NCI-H524 treated with DMSO at 0.1 percent for 48 hours (cell line): ENCODE measurements around the gene NOD1.

Experiments
- DNase-seq: peaks from one replicate; lab custom pipeline; 2025; lab: John Stamatoyannopoulos, UW

The NOD1 gene

GRCh38 chr7:30448461-30449189 is 30.0 kb downstream of the NOD1 start:
- DNase-seq, result no peak

GRCh38 chr7:30447466-30447865 is 31.1 kb downstream of the NOD1 start:
- no peak for DNase-seq

- no peak for DNase-seq
Measured at GRCh38 chr7:30446266-30446665, 32.3 kb downstream of the NOD1 start.

GRCh38 chr7:30445770-30446169 is 32.8 kb downstream of the NOD1 start:
- DNase-seq, result peak; percentile 22

- no peak for DNase-seq
Measured at GRCh38 chr7:30437823-30438574, 40.6 kb downstream of the NOD1 start.

- no peak for DNase-seq
Measured at GRCh38 chr7:30436518-30436917, 42.1 kb downstream of the NOD1 start.

- DNase-seq, result no peak
Measured at GRCh38 chr7:30436046-30436445, 42.5 kb downstream of the NOD1 start.

GRCh38 chr7:30434140-30434799 is 44.3 kb downstream of the NOD1 start:
- DNase-seq, result no peak

- DNase-seq, result no peak
Measured at GRCh38 chr7:30433506-30433905, 45.1 kb downstream of the NOD1 start.

GRCh38 chr7:30433082-30433481 is 45.5 kb downstream of the NOD1 start:
- DNase-seq, result no peak

GRCh38 chr7:30430777-30431176 is 47.8 kb downstream of the NOD1 start:
- DNase-seq, result no peak

- DNase-seq, result no peak
Measured at GRCh38 chr7:30430276-30430675, 48.3 kb downstream of the NOD1 start.

GRCh38 chr7:30429156-30429530 is 49.4 kb downstream of the NOD1 start:
- no peak for DNase-seq

- no peak for DNase-seq
Measured at GRCh38 chr7:30428246-30429155, 50.1 kb downstream of the NOD1 start.

- no peak for DNase-seq
Measured at GRCh38 chr7:30427296-30428070, 51.1 kb downstream of the NOD1 start.

GRCh38 chr7:30424506-30424905 is 54.1 kb downstream of the NOD1 start:
- no peak for DNase-seq

- no peak for DNase-seq
Measured at GRCh38 chr7:30423788-30424505, 54.6 kb downstream of the NOD1 start.

- no peak for DNase-seq
Measured at GRCh38 chr7:30422922-30423321, 55.7 kb downstream of the NOD1 start.

GRCh38 chr7:30421647-30422196 is 56.9 kb downstream of the NOD1 start:
- no peak for DNase-seq

- no peak for DNase-seq
Measured at GRCh38 chr7:30420662-30421061, 57.9 kb downstream of the NOD1 start.
